Mammary epithelial cell (primary cell): ENCODE measurements around the gene KPNA6.

Source experiments
- CTCF ChIP-seq, 2 donors: IDR thresholded peaks in 1 of 2; conservative IDR thresholded peaks in 1 of 2; 2 replicates each; pipeline ENCODE4 v1.5.1; 2011 to 2012; ENCODE audit warnings: inconsistent platforms in 2 of 2, low read length in 2 of 2, mild to moderate bottlenecking in 2 of 2, control low read depth in 1 of 2, low read depth in 1 of 2; ENCODE audit not compliant: insufficient read depth in 1 of 2; ENCODE audit errors: extremely low read depth in 1 of 2
- EZH2 ChIP-seq: IDR thresholded peaks from 2 replicates; pipeline ENCODE4 v1.6.1; 2012; ENCODE audit warnings: low read length, inconsistent platforms, borderline replicate concordance

- TF ChIP-seq CTCF (conservative IDR thresholded peaks at IDR 0.05 in 1 of 2, IDR thresholded peaks at IDR 0.05 in 1 of 2; ENCODE audit: extremely low read depth in 1 of 2, insufficient read depth in 1 of 2, low read depth in 1 of 2, low read length in 2 of 2) (no peak), EZH2 (no peak)
These were observed 12.9 kb upstream of the KPNA6 start for GRCh38 chr1:32094746-32095521.
